HepG2 (cell line): ENCODE data around the gene AMTN. TPM values are rescaled to one million over a fixed set of nuclear protein-coding genes. Genes with fewer than 3 reads are reported as not detected.
A peak's percentile ranks its signal among the peaks of the same experiment; 100 is the strongest.

ENCODE experiments used
- GATAD2A ChIP-seq: IDR thresholded peaks from 2 replicates; pipeline ENCODE4 v1.6.1; 2016
- HNRNPK ChIP-seq: fragments of 200-400 bp; formaldehyde crosslinking; IDR thresholded peaks from 2 replicates; pipeline ENCODE4 v1.6.1; 2018; ENCODE audit warnings: low read length, low read depth, moderate library complexity, mild to moderate bottlenecking; ENCODE audit not compliant: poor library complexity, severe bottlenecking
- NFYB ChIP-seq: sonication (generic); formaldehyde crosslinking; IDR thresholded peaks from 2 replicates; pipeline ENCODE4 v1.4.0; 2020; ENCODE audit warnings: missing genetic modification reagents
- NONO ChIP-seq, 2 experiments: fragments of 450-650 bp in 1 of 2; sonication (generic) in 1 of 2; formaldehyde crosslinking in 1 of 2; IDR thresholded peaks in 1 of 2; conservative IDR thresholded peaks in 1 of 2; 2 replicates each; pipeline versions ENCODE4 v1.6.1 to v1.8.0; 2017 to 2022; ENCODE audit warnings: mild to moderate bottlenecking in 1 of 2, missing genetic modification reagents in 1 of 2, moderate library complexity in 1 of 2
- RFX3 ChIP-seq: IDR thresholded peaks from 2 replicates; pipeline ENCODE4 v1.6.1; 2016; ENCODE audit warnings: missing biosample characterization, missing genetic modification reagents
- ZNF263 ChIP-seq: sonication (generic); formaldehyde crosslinking; IDR thresholded peaks from 2 replicates; pipeline ENCODE4 v1.4.0; 2020; ENCODE audit warnings: missing genetic modification reagents
- ZNF788 ChIP-seq: sonication (generic); formaldehyde crosslinking; IDR thresholded peaks from 2 replicates; pipeline ENCODE4 v1.5.0; 2020; ENCODE audit warnings: mild to moderate bottlenecking, missing genetic modification reagents, borderline replicate concordance
- ZNF792 ChIP-seq: IDR thresholded peaks from 2 replicates; pipeline ENCODE4 v1.6.1; 2016
- polyA plus RNA-seq, 8 experiments: library from polyadenylated mRNA; depleted of rRNA in 3 of 8; stranded (reverse) in 7 of 8; unstranded in 1 of 8; fragments of >200 nt; fragmentation: Illumina TruSeq in 4 of 8; extraction: Trizol in 4 of 8; gene quantifications; 2 replicates each; pipeline versions ENCODE4 v1.2.1 to v1.2.3, GENCODE V29; 2011 to 2016; ENCODE audit warnings: low read depth in 4 of 8, missing spikeins in 1 of 8, mixed read lengths in 1 of 8; ENCODE audit not compliant: insufficient read depth in 1 of 8
- total RNA-seq, 5 experiments: library from RNA; depleted of rRNA; stranded (reverse); fragments of >200 nt; fragmentation: Illumina TruSeq; extraction: Trizol; gene quantifications; 2 replicates each; pipeline ENCODE4 v1.2.3, GENCODE V29; 2016; ENCODE audit warnings: low read depth in 1 of 5
- TF ChIP-seq, protein P1 (sequence below): IDR thresholded peaks from 2 replicates; pipeline ENCODE4 v1.6.1; 2016; ENCODE audit warnings: missing genetic modification reagents, missing compliant biosample characterization
- TF ChIP-seq, protein P2 (sequence below): sonication (generic); formaldehyde crosslinking; conservative IDR thresholded peaks from 2 replicates; pipeline ENCODE4 v1.8.1; 2023; ENCODE audit warnings: missing genetic modification reagents
- TF ChIP-seq, protein P3 (sequence below): IDR thresholded peaks from 2 replicates; pipeline ENCODE4 v1.6.1; 2018; ENCODE audit warnings: missing genetic modification reagents, mild to moderate bottlenecking, missing compliant biosample characterization
- TF ChIP-seq, protein P4 (sequence below): sonication (generic); formaldehyde crosslinking; IDR thresholded peaks from 2 replicates; pipeline ENCODE4 v1.4.0; 2020; ENCODE audit warnings: mild to moderate bottlenecking, missing genetic modification reagents, borderline replicate concordance
- TF ChIP-seq, protein P5 (sequence below), 2 experiments: fragments of 450-650 bp in 1 of 2; sonication (generic) in 1 of 2; formaldehyde crosslinking; IDR thresholded peaks; 2 replicates each; pipeline versions ENCODE4 v1.5.0 to v1.8.0; 2020 to 2022; ENCODE audit warnings: mild to moderate bottlenecking in 1 of 2, missing genetic modification reagents in 1 of 2

The AMTN gene
- total and polyA plus RNA-seq, 2 of the 13 experiments (the other 11 are each of a cell fraction or from before 2014, with no cell fraction given), result 0.15 TPM; not detected in 1

DNA sequence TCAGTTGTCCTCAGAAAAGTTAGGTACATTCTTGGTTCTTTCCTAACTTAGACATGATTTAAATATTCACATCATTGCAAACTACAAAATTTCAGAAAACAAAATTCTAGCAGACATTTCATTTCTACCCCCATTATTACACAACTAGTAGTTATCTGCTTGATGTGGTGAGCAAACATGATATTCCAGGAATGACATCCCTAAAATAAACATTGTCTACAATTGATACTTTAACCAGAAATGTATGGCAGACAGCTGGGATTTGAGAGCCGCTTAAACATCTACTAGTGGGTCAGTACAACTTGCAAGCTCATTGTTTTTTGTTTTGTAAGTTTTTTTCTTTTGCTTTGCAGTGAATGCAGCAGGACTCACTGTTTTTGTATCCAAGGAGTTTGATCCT is 41.6 kb downstream of the AMTN start (continued):
- TF ChIP-seq ZNF263 (CRISPR knock-in tag), result no peak
- no peak for TF ChIP-seq ZNF788
- TF ChIP-seq, protein P1, sequence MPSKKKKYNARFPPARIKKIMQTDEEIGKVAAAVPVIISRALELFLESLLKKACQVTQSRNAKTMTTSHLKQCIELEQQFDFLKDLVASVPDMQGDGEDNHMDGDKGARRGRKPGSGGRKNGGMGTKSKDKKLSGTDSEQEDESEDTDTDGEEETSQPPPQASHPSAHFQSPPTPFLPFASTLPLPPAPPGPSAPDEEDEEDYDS (CRISPR knock-in tag), result no peak
- TF ChIP-seq, protein P2, sequence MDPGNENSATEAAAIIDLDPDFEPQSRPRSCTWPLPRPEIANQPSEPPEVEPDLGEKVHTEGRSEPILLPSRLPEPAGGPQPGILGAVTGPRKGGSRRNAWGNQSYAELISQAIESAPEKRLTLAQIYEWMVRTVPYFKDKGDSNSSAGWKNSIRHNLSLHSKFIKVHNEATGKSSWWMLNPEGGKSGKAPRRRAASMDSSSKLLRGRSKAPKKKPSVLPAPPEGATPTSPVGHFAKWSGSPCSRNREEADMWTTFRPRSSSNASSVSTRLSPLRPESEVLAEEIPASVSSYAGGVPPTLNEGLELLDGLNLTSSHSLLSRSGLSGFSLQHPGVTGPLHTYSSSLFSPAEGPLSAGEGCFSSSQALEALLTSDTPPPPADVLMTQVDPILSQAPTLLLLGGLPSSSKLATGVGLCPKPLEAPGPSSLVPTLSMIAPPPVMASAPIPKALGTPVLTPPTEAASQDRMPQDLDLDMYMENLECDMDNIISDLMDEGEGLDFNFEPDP (CRISPR knock-in tag), result no peak
- TF ChIP-seq, protein P3, sequence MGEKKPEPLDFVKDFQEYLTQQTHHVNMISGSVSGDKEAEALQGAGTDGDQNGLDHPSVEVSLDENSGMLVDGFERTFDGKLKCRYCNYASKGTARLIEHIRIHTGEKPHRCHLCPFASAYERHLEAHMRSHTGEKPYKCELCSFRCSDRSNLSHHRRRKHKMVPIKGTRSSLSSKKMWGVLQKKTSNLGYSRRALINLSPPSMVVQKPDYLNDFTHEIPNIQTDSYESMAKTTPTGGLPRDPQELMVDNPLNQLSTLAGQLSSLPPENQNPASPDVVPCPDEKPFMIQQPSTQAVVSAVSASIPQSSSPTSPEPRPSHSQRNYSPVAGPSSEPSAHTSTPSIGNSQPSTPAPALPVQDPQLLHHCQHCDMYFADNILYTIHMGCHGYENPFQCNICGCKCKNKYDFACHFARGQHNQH (CRISPR knock-in tag), result no peak
- no peak for TF ChIP-seq HNRNPK
- TF ChIP-seq NFYB (CRISPR knock-in tag), result no peak
- TF ChIP-seq RFX3 (CRISPR knock-in tag), result no peak
- 0 out of 2 replicates have a peak, but pooled peaks have one; percentile 31 for TF ChIP-seq GATAD2A
- TF ChIP-seq, protein P4, sequence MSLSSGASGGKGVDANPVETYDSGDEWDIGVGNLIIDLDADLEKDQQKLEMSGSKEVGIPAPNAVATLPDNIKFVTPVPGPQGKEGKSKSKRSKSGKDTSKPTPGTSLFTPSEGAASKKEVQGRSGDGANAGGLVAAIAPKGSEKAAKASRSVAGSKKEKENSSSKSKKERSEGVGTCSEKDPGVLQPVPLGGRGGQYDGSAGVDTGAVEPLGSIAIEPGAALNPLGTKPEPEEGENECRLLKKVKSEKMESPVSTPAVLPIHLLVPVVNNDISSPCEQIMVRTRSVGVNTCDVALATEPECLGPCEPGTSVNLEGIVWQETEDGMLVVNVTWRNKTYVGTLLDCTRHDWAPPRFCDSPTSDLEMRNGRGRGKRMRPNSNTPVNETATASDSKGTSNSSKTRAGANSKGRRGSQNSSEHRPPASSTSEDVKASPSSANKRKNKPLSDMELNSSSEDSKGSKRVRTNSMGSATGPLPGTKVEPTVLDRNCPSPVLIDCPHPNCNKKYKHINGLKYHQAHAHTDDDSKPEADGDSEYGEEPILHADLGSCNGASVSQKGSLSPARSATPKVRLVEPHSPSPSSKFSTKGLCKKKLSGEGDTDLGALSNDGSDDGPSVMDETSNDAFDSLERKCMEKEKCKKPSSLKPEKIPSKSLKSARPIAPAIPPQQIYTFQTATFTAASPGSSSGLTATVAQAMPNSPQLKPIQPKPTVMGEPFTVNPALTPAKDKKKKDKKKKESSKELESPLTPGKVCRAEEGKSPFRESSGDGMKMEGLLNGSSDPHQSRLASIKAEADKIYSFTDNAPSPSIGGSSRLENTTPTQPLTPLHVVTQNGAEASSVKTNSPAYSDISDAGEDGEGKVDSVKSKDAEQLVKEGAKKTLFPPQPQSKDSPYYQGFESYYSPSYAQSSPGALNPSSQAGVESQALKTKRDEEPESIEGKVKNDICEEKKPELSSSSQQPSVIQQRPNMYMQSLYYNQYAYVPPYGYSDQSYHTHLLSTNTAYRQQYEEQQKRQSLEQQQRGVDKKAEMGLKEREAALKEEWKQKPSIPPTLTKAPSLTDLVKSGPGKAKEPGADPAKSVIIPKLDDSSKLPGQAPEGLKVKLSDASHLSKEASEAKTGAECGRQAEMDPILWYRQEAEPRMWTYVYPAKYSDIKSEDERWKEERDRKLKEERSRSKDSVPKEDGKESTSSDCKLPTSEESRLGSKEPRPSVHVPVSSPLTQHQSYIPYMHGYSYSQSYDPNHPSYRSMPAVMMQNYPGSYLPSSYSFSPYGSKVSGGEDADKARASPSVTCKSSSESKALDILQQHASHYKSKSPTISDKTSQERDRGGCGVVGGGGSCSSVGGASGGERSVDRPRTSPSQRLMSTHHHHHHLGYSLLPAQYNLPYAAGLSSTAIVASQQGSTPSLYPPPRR (CRISPR knock-in tag), result no peak
- TF ChIP-seq NONO (IDR thresholded peaks at IDR 0.05), result no peak
- no peak for TF ChIP-seq NONO (CRISPR knock-in tag; conservative IDR thresholded peaks at IDR 0.05)
- TF ChIP-seq, protein P5, sequence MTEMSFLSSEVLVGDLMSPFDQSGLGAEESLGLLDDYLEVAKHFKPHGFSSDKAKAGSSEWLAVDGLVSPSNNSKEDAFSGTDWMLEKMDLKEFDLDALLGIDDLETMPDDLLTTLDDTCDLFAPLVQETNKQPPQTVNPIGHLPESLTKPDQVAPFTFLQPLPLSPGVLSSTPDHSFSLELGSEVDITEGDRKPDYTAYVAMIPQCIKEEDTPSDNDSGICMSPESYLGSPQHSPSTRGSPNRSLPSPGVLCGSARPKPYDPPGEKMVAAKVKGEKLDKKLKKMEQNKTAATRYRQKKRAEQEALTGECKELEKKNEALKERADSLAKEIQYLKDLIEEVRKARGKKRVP (CRISPR knock-in tag; IDR thresholded peaks at IDR 0.05), result 0 out of 4 replicates have a peak, but pooled peaks of 1 of the 2 experiments have one; percentile 15
- no peak for TF ChIP-seq ZNF792
- TF ChIP-seq, all 625 proteins: peak for 32
